Nephron (organoid): Measurements from ENCODE around the gene ZNF524.
A peak's percentile ranks its signal among the peaks of the same experiment; 100 is the strongest.

Experiments
- H3K27ac Mint-ChIP-seq, 3 experiments: 2 replicates each; pipeline ENCODE4 v1.8.0; 2020; ENCODE audit warnings: mixed read lengths in 3 of 3, mild to moderate bottlenecking in 2 of 3, moderate library complexity in 1 of 3
- H3K27me3 Mint-ChIP-seq: 2 replicates; pipeline ENCODE4 v1.8.0; 2021; ENCODE audit warnings: low read depth, mild to moderate bottlenecking, moderate library complexity, mixed read lengths
- H3K36me3 Mint-ChIP-seq: 2 replicates; pipeline ENCODE4 v1.8.0; 2020; ENCODE audit warnings: low read depth, mixed read lengths
- H3K4me1 Mint-ChIP-seq: 2 replicates; pipeline ENCODE4 v1.8.0; 2020; ENCODE audit warnings: mixed read lengths
- H3K4me3 Mint-ChIP-seq, 3 experiments: 2 replicates each; pipeline ENCODE4 v1.8.0; 2020; ENCODE audit warnings: mild to moderate bottlenecking in 3 of 3, mixed read lengths in 3 of 3, moderate library complexity in 2 of 3
- H3K9me3 Mint-ChIP-seq: 2 replicates; pipeline ENCODE4 v1.8.0; 2020; ENCODE audit warnings: mixed read lengths
- CTCF ChIP-seq, 3 experiments: fragments of 200-600 bp; sonication (generic); IDR thresholded peaks; one replicate each; pipeline ENCODE4 v1.5.0; 2021; ENCODE audit warnings: antibody characterized with exemption in 3 of 3; ENCODE audit not compliant: unreplicated experiment in 3 of 3

Gene ZNF524

GRCh38 chr19:55636723-55637122 is 36.6 kb downstream of the ZNF524 start:
- no peaks in the 10 kb centered on the region for H3K9me3 Mint-ChIP-seq
- H3K4me1 Mint-ChIP-seq: peaks cover 57% of the 10 kb centered on the region
- peaks cover 8% of the 10 kb centered on the region for H3K36me3 Mint-ChIP-seq
- TF ChIP-seq CTCF (IDR thresholded peaks at IDR 0.05; ENCODE audit: unreplicated experiment in 3 of 3): no peak
- H3K27ac Mint-ChIP-seq: peak overlapping the region; percentile 49 to 96 (median 92)
- H3K4me3 Mint-ChIP-seq: peak overlapping the region; percentile 96 to 99 (median 96)
- peaks cover 3% of the 10 kb centered on the region for H3K27me3 Mint-ChIP-seq

GRCh38 chr19:55637534-55637933 is 37.4 kb downstream of the ZNF524 start:
- H3K4me1 Mint-ChIP-seq: peaks cover 58% of the 10 kb centered on the region
- peaks cover 3% of the 10 kb centered on the region for H3K27me3 Mint-ChIP-seq
- H3K36me3 Mint-ChIP-seq: peaks cover 8% of the 10 kb centered on the region
- no peaks in the 10 kb centered on the region for H3K9me3 Mint-ChIP-seq
- H3K27ac Mint-ChIP-seq: peak overlapping the region; percentile 81 to 85 (median 82)
- no peak for TF ChIP-seq CTCF (IDR thresholded peaks at IDR 0.05; ENCODE audit: unreplicated experiment in 3 of 3)
- H3K4me3 Mint-ChIP-seq: peak overlapping the region; percentile 96 to 99 (median 96)

GRCh38 chr19:55638864-55639359 is 38.8 kb downstream of the ZNF524 start:
- peak; percentile 19 to 48 (median 45) for TF ChIP-seq CTCF (IDR thresholded peaks at IDR 0.05; ENCODE audit: unreplicated experiment in 3 of 3)
- no peaks in the 10 kb centered on the region for H3K9me3 Mint-ChIP-seq
- peaks cover 3% of the 10 kb centered on the region for H3K27me3 Mint-ChIP-seq
- peak overlapping the region; percentile 77 to 99 (median 95) for H3K27ac Mint-ChIP-seq
- peaks cover 8% of the 10 kb centered on the region for H3K36me3 Mint-ChIP-seq
- peak overlapping the region; percentile 78 to 89 (median 88) for H3K4me3 Mint-ChIP-seq
- H3K4me1 Mint-ChIP-seq: peaks cover 62% of the 10 kb centered on the region

- Mint-ChIP-seq H3K4me1 (peaks cover 59% of the 10 kb centered on the region), H3K9me3 (no peaks in the 10 kb centered on the region), H3K4me3 (peak overlapping the region; percentile 90 to 96 (median 95)), H3K27me3 (peaks cover 3% of the 10 kb centered on the region), H3K36me3 (peaks cover 8% of the 10 kb centered on the region), H3K27ac (peak overlapping the region; percentile 98 to 99 (median 99))
- TF ChIP-seq CTCF (IDR thresholded peaks at IDR 0.05; ENCODE audit: unreplicated experiment in 3 of 3): no peak
Measured at GRCh38 chr19:55640043-55640576, 40.0 kb downstream of the ZNF524 start.

GRCh38 chr19:55640577-55641425 is 40.7 kb downstream of the ZNF524 start, which contains the start of gene ZNF580:
TSS of gene ZNF580 (plus strand) at chr19:55641002. CDS start at chr19:55642509, 1,507 bp downstream.
- no peaks in the 10 kb centered on the region for H3K9me3 Mint-ChIP-seq
- TF ChIP-seq CTCF (IDR thresholded peaks at IDR 0.05; ENCODE audit: unreplicated experiment in 3 of 3): no peak

More at GRCh38 chr19:55640577-55641425, 40.7 kb downstream of the ZNF524 start, which contains the start of gene ZNF580:
- Mint-ChIP-seq H3K4me1 (peaks cover 56% of the 10 kb centered on the region), H3K27me3 (peaks cover 3% of the 10 kb centered on the region), H3K4me3 (peak within 1 kb of the TSS; percentile 94 to 96 (median 95)), H3K27ac (peak within 1 kb of the TSS; percentile 98 to 99 (median 99)), H3K36me3 (peaks cover 15% of the 10 kb centered on the region)
